Tibial nerve (tissue), 4 donors: ENCODE measurements around the gene LRRC74B. TPM values are rescaled to one million over a fixed set of nuclear protein-coding genes. Genes with fewer than 3 reads are reported as not detected.
"Not testable (repeated sequence)": the region's sequence is repeated elsewhere in the genome, so short reads cannot be mapped to it uniquely, and the experiment has no call there.

Experiments
- DNase-seq, 2 donors: peaks; one replicate each; pipeline ENCODE4 v3.0.0-alpha.2; 2019; ENCODE audit warnings: low spot score in 2 of 2
- H3K27ac ChIP-seq, 4 donors: fragments of 200-600 bp; sonication (generic) in 3 of 4; one replicate each; pipeline ENCODE4 v1.5.1; 2017 to 2019; ENCODE audit warnings: mild to moderate bottlenecking in 1 of 4
- H3K27me3 ChIP-seq, 2 donors: fragments of 200-600 bp; sonication (generic) in 1 of 2; one replicate each; pipeline versions ENCODE4 v1.5.1 to v1.6.0; 2017 to 2019
- H3K36me3 ChIP-seq, 3 donors: fragments of 200-600 bp; sonication (generic); one replicate each; pipeline ENCODE4 v1.5.1; 2018 to 2019
- H3K4me1 ChIP-seq, 4 donors: fragments of 200-600 bp; sonication (generic) in 3 of 4; one replicate each; pipeline ENCODE4 v1.5.1; 2017 to 2019
- H3K4me3 ChIP-seq, 4 donors: fragments of 200-600 bp; sonication (generic) in 3 of 4; one replicate each; pipeline ENCODE4 v1.5.1; 2017 to 2019; ENCODE audit warnings: mild to moderate bottlenecking in 1 of 4, moderate library complexity in 1 of 4
- H3K9me3 ChIP-seq, 4 donors: fragments of 200-600 bp; sonication (generic) in 3 of 4; one replicate each; pipeline ENCODE4 v1.5.1; 2017 to 2019
- CTCF ChIP-seq, 5 experiments: fragments of 200-600 bp in 3 of 5; fragments of 450-650 bp in 2 of 5; sonication (generic) in 3 of 5; IDR thresholded peaks; one replicate each; pipeline ENCODE4 v1.5.1; 2016 to 2019; ENCODE audit warnings: antibody characterized with exemption in 5 of 5, mild to moderate bottlenecking in 3 of 5, moderate library complexity in 2 of 5
- EP300 ChIP-seq, 2 donors: sonication (generic); formaldehyde crosslinking; IDR thresholded peaks; one replicate each; pipeline ENCODE4 v1.6.1; 2017; ENCODE audit warnings: antibody characterized with exemption in 2 of 2, mild to moderate bottlenecking in 1 of 2
- POLR2A ChIP-seq, 2 donors: fragments of 450-650 bp; IDR thresholded peaks; one replicate each; pipeline ENCODE4 v1.6.1; 2017; ENCODE audit warnings: antibody characterized with exemption in 2 of 2, mild to moderate bottlenecking in 2 of 2, moderate library complexity in 2 of 2
- WGBS, 2 donors: methylation state at CpG; one replicate each; pipeline ENCODE4 v1.1.5; 2018; 5-methylcytosine and 5-hydroxymethylcytosine counted together
- total RNA-seq, 4 donors: library from RNA; depleted of rRNA; stranded (reverse); fragments of >200 nt; gene quantifications; one replicate each; pipeline ENCODE4 v1.1.0, GENCODE V29; 2016

Gene LRRC74B
- total RNA-seq, 4 donors from 2014 or later, result 0.39 TPM; not detected in 3

- H3K36me3 ChIP-seq, result peaks cover 0 to 39% (median 9%) of the 10 kb centered on the region in 3 donors
- no peaks in the 10 kb centered on the region for H3K27me3 ChIP-seq
- no peaks in the 10 kb centered on the region for H3K9me3 ChIP-seq
- peak in 1 of 5 experiments; percentile 16 for TF ChIP-seq CTCF (IDR thresholded peaks at IDR 0.05)
- TF ChIP-seq EP300 (IDR thresholded peaks at IDR 0.05), result peak; percentile 90 to 94
- TF ChIP-seq POLR2A (IDR thresholded peaks at IDR 0.05), result peak; percentile 69 to 87
- peak within 1 kb of the TSS; percentile 96 to 99 (median 98) for H3K27ac ChIP-seq
- peaks cover 0 to 42% (median 30%) of the 10 kb centered on the region in 4 donors for H3K4me1 ChIP-seq
- 0 to 1% methylated on average over 55 to 59 of the region's 83 CpGs for WGBS, 2 donors
- peak within 1 kb of the TSS; percentile 59 to 90 (median 84) for H3K4me3 ChIP-seq
- DNase-seq, result peak; percentile 95 to 97
These were observed 44.0 kb upstream of the LRRC74B start, which contains the start of gene THAP7 for GRCh38 chr22:21001601-21002325. Gene THAP7 (minus strand): TSS chr22:21002118. CDS start chr22:21001911, 207 bp downstream.

- no peaks in the 10 kb centered on the region for H3K9me3 ChIP-seq
- H3K27ac ChIP-seq, result peak overlapping the region in 1 of 4 donors; percentile 99
- DNase-seq, result no peak
- H3K4me3 ChIP-seq, result no peak overlapping the region
- TF ChIP-seq CTCF (IDR thresholded peaks at IDR 0.05), result no peak
- no peak for TF ChIP-seq EP300 (IDR thresholded peaks at IDR 0.05)
- TF ChIP-seq POLR2A (IDR thresholded peaks at IDR 0.05), result no peak
- peaks cover 0 to 19% (median 9%) of the 10 kb centered on the region in 3 donors for H3K36me3 ChIP-seq
- WGBS, 2 donors, result 68 to 77% methylated on average over 4 of the region's 4 CpGs
- no peaks in the 10 kb centered on the region for H3K27me3 ChIP-seq
- H3K4me1 ChIP-seq, result peaks cover 0 to 41% (median 30%) of the 10 kb centered on the region in 4 donors
These were observed 42.0 kb upstream of the LRRC74B start for GRCh38 chr22:21003782-21004181.

- WGBS, 2 donors, result 89 to 92% methylated on average over 13 of the region's 13 CpGs
- H3K27me3 ChIP-seq, result not testable (repeated sequence)
These were observed 36.5 kb upstream of the LRRC74B start for GRCh38 chr22:21009208-21009607.

GRCh38 chr22:21009638-21010425 lies 35.9 kb upstream of the LRRC74B start:
- TF ChIP-seq CTCF (IDR thresholded peaks at IDR 0.05), result no peak
- no peak for TF ChIP-seq EP300 (IDR thresholded peaks at IDR 0.05)
- TF ChIP-seq POLR2A (IDR thresholded peaks at IDR 0.05), result no peak
- WGBS, 2 donors, result 52% methylated on average over 9 to 10 of the region's 10 CpGs
- no peaks in the 10 kb centered on the region for H3K27me3 ChIP-seq
- no peaks in the 10 kb centered on the region for H3K9me3 ChIP-seq
- H3K36me3 ChIP-seq, result no peaks in the 10 kb centered on the region
- H3K4me1 ChIP-seq, result peaks cover 0 to 13% (median 10%) of the 10 kb centered on the region in 4 donors
- no peak overlapping the region for H3K4me3 ChIP-seq
- DNase-seq, result no peak
- H3K27ac ChIP-seq, result no peak overlapping the region

More at GRCh38 chr22:21009208-21009607, 36.5 kb upstream of the LRRC74B start:
- DNase-seq, H3K36me3 ChIP-seq, H3K4me3 ChIP-seq, H3K4me1 ChIP-seq, H3K27ac ChIP-seq, H3K9me3 ChIP-seq: not testable (repeated sequence)

- DNase-seq, result no peak
- Histone ChIP-seq H3K9me3 (no peaks in the 10 kb centered on the region), H3K27ac (no peak overlapping the region), H3K4me1 (peaks cover 0 to 20% (median 18%) of the 10 kb centered on the region in 4 donors), H3K36me3 (no peaks in the 10 kb centered on the region), H3K4me3 (no peak overlapping the region), H3K27me3 (no peaks in the 10 kb centered on the region)
- no peak for TF ChIP-seq POLR2A (IDR thresholded peaks at IDR 0.05)
- TF ChIP-seq CTCF (IDR thresholded peaks at IDR 0.05), result no peak
- TF ChIP-seq EP300 (IDR thresholded peaks at IDR 0.05), result no peak
- 92 to 93% methylated on average over 3 of the region's 3 CpGs for WGBS, 2 donors
These were observed 35.2 kb upstream of the LRRC74B start for GRCh38 chr22:21010426-21011113.
